ENCODE measurements around the gene TPP2.

The TPP2 gene

GRCh38 chr13:102657630-102658029, 60.8 kb downstream of the TPP2 start:
- DNase-seq (ENCODE audit: low spot score) = no peak

- no peak for DNase-seq (ENCODE audit: low spot score)
Observed at GRCh38 chr13:102658660-102659059, 61.9 kb downstream of the TPP2 start.

GRCh38 chr13:102659168-102659713, 62.5 kb downstream of the TPP2 start:
- DNase-seq (ENCODE audit: low spot score) = no peak

- no peak for DNase-seq (ENCODE audit: low spot score)
Observed at GRCh38 chr13:102667023-102667422, 70.2 kb downstream of the TPP2 start.

GRCh38 chr13:102667911-102668310, 71.1 kb downstream of the TPP2 start:
- DNase-seq (ENCODE audit: low spot score) = no peak

GRCh38 chr13:102670130-102670529, 73.3 kb downstream of the TPP2 start:
- DNase-seq (ENCODE audit: low spot score) = no peak

- DNase-seq (ENCODE audit: low spot score) = no peak
Observed at GRCh38 chr13:102675115-102675514, 78.3 kb downstream of the TPP2 start.

GRCh38 chr13:102677122-102677521, 80.3 kb downstream of the TPP2 start:
- no peak for DNase-seq (ENCODE audit: low spot score)

GRCh38 chr13:102678339-102679107, 81.7 kb downstream of the TPP2 start:
- DNase-seq (ENCODE audit: low spot score) = no peak

GRCh38 chr13:102679449-102680132, 82.8 kb downstream of the TPP2 start:
- no peak for DNase-seq (ENCODE audit: low spot score)

GRCh38 chr13:102680133-102680717, 83.4 kb downstream of the TPP2 start:
- no peak for DNase-seq (ENCODE audit: low spot score)

GRCh38 chr13:102680842-102681740, 84.3 kb downstream of the TPP2 start:
- peak; percentile 6 for DNase-seq (ENCODE audit: low spot score)

- no peak for DNase-seq (ENCODE audit: low spot score)
Observed at GRCh38 chr13:102682211-102682610, 85.4 kb downstream of the TPP2 start.

GRCh38 chr13:102682727-102683126, 85.9 kb downstream of the TPP2 start:
- no peak for DNase-seq (ENCODE audit: low spot score)

GRCh38 chr13:102683637-102684036, 86.9 kb downstream of the TPP2 start:
- no peak for DNase-seq (ENCODE audit: low spot score)

- no peak for DNase-seq (ENCODE audit: low spot score)
Observed at GRCh38 chr13:102686024-102686423, 89.2 kb downstream of the TPP2 start.

GRCh38 chr13:102687520-102687919, 90.7 kb downstream of the TPP2 start:
- no peak for DNase-seq (ENCODE audit: low spot score)

- no peak for DNase-seq (ENCODE audit: low spot score)
Observed at GRCh38 chr13:102688306-102688973, 91.7 kb downstream of the TPP2 start.

- DNase-seq (ENCODE audit: low spot score) = no peak
Observed at GRCh38 chr13:102690883-102691282, 94.1 kb downstream of the TPP2 start.

- DNase-seq (ENCODE audit: low spot score) = no peak
Observed at GRCh38 chr13:102692491-102692826, 95.7 kb downstream of the TPP2 start.

GRCh38 chr13:102693250-102693649, 96.5 kb downstream of the TPP2 start:
- no peak for DNase-seq (ENCODE audit: low spot score)

Data from CD4-positive, alpha-beta T cell treated with Interleukin-2 at 100 ng/mL for 4 hours (primary cell).